Measurements from ENCODE around the gene ZNF853. TPM values are rescaled to one million over a fixed set of nuclear protein-coding genes. Genes with fewer than 3 reads are reported as not detected.
A peak's percentile ranks its signal among the peaks of the same experiment; 100 is the strongest.

The ZNF853 gene
- total and polyA plus RNA-seq, 10 of the 15 experiments (the other 5 are each of a cell fraction or from before 2014, with no cell fraction given) = 0.04 to 0.26 (median 0.05) TPM; not detected in 4

DNA sequence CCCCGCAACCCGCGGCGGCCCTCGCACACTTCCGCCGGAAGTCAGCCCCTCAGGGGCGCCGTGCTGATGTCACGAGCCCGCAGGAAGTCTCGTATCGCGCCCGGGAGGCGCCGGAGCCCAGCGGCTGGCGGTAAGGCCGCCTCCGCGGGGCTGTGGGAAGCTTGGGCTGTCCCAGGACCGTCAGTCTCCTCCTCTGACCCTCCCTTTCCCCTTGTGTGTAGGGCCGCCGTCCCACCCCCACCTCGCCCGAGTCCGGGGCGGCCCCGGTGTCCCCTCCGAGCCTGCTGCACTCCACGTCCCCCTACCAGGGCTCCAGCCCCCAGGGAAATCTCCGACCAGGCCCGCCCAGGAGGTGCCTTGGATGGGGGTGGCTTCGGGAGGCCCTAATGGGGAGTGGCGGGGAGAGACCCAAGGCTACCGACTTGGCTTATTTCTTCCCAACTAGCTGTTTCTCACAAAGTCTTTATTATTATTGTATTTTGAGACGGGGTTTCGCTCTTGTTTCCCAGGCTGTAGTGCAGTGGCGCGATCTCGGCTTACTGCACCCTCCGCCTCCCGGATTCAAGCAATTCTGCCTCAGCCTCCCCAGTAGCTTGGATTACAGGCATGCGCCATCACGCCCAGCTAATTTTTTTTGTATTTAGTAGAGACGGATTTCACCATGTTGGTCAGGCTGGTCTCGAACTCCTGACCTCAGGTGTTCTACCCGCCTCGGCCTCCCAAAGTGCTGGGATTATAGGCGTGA lies 37.9 kb upstream of the ZNF853 start, which contains the start of gene ZDHHC4 (continued):
- peak; percentile 86; the same call in 1 of the 2 replicates for TF ChIP-seq TAF1 (IDR thresholded peaks at IDR 0.05; ENCODE audit: borderline replicate concordance, low read depth, low read length)
- TF ChIP-seq, protein P1, sequence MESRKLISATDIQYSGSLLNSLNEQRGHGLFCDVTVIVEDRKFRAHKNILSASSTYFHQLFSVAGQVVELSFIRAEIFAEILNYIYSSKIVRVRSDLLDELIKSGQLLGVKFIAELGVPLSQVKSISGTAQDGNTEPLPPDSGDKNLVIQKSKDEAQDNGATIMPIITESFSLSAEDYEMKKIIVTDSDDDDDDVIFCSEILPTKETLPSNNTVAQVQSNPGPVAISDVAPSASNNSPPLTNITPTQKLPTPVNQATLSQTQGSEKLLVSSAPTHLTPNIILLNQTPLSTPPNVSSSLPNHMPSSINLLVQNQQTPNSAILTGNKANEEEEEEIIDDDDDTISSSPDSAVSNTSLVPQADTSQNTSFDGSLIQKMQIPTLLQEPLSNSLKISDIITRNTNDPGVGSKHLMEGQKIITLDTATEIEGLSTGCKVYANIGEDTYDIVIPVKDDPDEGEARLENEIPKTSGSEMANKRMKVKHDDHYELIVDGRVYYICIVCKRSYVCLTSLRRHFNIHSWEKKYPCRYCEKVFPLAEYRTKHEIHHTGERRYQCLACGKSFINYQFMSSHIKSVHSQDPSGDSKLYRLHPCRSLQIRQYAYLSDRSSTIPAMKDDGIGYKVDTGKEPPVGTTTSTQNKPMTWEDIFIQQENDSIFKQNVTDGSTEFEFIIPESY (IDR thresholded peaks at IDR 0.05) = no peak
- no peak for TF ChIP-seq SUZ12 (IDR thresholded peaks at IDR 0.05; ENCODE audit: unreplicated experiment)
- TF ChIP-seq HDGF (IDR thresholded peaks at IDR 0.05) = 0 out of 2 replicates have a peak, but pooled peaks have one; percentile 58
- no peak for TF ChIP-seq ZNF622 (IDR thresholded peaks at IDR 0.05)
- no peak for TF ChIP-seq RAD51 (IDR thresholded peaks at IDR 0.05)
- TF ChIP-seq RCOR1 (conservative IDR thresholded peaks at IDR 0.05; ENCODE audit: low read depth, low read length) = no peak
- TF ChIP-seq TCF7 (IDR thresholded peaks at IDR 0.05; ENCODE audit: borderline replicate concordance) = no peak
- TF ChIP-seq JUND (IDR thresholded peaks at IDR 0.05; ENCODE audit: low read depth, low read length) = no peak
- no peak for TF ChIP-seq NR2C2 (IDR thresholded peaks at IDR 0.05; ENCODE audit: borderline replicate concordance, control insufficient read depth, insufficient read length, low read depth)
- no peak; the same call in 1 of the 2 replicates for TF ChIP-seq SMC3 (IDR thresholded peaks at IDR 0.05; ENCODE audit: borderline replicate concordance, low read length)
- TF ChIP-seq MTA3 (IDR thresholded peaks at IDR 0.05; ENCODE audit: borderline replicate concordance, low read length) = no peak
- TF ChIP-seq BHLHE40 (IDR thresholded peaks at IDR 0.05; ENCODE audit: borderline replicate concordance in 1 of 2, low read depth in 2 of 2, low read length in 1 of 2) = peak; percentile 72 to 88; a peak in 3 of 4 replicates
- peak; percentile 36; the same call in 1 of the 2 replicates for TF ChIP-seq LARP7 (IDR thresholded peaks at IDR 0.05)
- TF ChIP-seq, protein P2, sequence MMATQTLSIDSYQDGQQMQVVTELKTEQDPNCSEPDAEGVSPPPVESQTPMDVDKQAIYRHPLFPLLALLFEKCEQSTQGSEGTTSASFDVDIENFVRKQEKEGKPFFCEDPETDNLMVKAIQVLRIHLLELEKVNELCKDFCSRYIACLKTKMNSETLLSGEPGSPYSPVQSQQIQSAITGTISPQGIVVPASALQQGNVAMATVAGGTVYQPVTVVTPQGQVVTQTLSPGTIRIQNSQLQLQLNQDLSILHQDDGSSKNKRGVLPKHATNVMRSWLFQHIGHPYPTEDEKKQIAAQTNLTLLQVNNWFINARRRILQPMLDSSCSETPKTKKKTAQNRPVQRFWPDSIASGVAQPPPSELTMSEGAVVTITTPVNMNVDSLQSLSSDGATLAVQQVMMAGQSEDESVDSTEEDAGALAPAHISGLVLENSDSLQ (IDR thresholded peaks at IDR 0.05) = peak; percentile 77
- TF ChIP-seq RB1 (IDR thresholded peaks at IDR 0.05; ENCODE audit: borderline replicate concordance) = peak; percentile 77; the same call in 1 of the 2 replicates
- TF ChIP-seq, protein P3, sequence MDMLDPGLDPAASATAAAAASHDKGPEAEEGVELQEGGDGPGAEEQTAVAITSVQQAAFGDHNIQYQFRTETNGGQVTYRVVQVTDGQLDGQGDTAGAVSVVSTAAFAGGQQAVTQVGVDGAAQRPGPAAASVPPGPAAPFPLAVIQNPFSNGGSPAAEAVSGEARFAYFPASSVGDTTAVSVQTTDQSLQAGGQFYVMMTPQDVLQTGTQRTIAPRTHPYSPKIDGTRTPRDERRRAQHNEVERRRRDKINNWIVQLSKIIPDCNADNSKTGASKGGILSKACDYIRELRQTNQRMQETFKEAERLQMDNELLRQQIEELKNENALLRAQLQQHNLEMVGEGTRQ (IDR thresholded peaks at IDR 0.05; ENCODE audit: borderline replicate concordance, low read depth, low read length) = no peak
- no peak for TF ChIP-seq BRCA1 (IDR thresholded peaks at IDR 0.05; ENCODE audit: low read depth, low read length)
- TF ChIP-seq, protein P4, sequence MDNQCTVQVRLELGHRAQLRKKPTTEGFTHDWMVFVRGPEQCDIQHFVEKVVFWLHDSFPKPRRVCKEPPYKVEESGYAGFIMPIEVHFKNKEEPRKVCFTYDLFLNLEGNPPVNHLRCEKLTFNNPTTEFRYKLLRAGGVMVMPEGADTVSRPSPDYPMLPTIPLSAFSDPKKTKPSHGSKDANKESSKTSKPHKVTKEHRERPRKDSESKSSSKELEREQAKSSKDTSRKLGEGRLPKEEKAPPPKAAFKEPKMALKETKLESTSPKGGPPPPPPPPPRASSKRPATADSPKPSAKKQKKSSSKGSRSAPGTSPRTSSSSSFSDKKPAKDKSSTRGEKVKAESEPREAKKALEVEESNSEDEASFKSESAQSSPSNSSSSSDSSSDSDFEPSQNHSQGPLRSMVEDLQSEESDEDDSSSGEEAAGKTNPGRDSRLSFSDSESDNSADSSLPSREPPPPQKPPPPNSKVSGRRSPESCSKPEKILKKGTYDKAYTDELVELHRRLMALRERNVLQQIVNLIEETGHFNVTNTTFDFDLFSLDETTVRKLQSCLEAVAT (IDR thresholded peaks at IDR 0.05) = peak; percentile 62
- TF ChIP-seq SMAD1 (IDR thresholded peaks at IDR 0.05; ENCODE audit: low read depth, partially characterized antibody) = no peak
- TF ChIP-seq SREBF2 (IDR thresholded peaks at IDR 0.05; ENCODE audit: low read length) = no peak
- TF ChIP-seq GATAD2B (conservative IDR thresholded peaks at IDR 0.05; ENCODE audit: low read depth) = peak; percentile 69
- no peak for TF ChIP-seq SRF (IDR thresholded peaks at IDR 0.05; ENCODE audit: low read depth in 2 of 2, low read length in 2 of 2)
- TF ChIP-seq, protein P5, sequence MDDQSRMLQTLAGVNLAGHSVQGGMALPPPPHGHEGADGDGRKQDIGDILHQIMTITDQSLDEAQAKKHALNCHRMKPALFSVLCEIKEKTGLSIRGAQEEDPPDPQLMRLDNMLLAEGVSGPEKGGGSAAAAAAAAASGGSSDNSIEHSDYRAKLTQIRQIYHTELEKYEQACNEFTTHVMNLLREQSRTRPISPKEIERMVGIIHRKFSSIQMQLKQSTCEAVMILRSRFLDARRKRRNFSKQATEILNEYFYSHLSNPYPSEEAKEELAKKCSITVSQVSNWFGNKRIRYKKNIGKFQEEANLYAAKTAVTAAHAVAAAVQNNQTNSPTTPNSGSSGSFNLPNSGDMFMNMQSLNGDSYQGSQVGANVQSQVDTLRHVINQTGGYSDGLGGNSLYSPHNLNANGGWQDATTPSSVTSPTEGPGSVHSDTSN (IDR thresholded peaks at IDR 0.05; ENCODE audit: insufficient replicate concordance, low read depth, low read length) = no peak
- no peak for TF ChIP-seq ESRRA (IDR thresholded peaks at IDR 0.05; ENCODE audit: low read length)
